ENCODE results near the gene CALN1.

CALN1 gene

DNA sequence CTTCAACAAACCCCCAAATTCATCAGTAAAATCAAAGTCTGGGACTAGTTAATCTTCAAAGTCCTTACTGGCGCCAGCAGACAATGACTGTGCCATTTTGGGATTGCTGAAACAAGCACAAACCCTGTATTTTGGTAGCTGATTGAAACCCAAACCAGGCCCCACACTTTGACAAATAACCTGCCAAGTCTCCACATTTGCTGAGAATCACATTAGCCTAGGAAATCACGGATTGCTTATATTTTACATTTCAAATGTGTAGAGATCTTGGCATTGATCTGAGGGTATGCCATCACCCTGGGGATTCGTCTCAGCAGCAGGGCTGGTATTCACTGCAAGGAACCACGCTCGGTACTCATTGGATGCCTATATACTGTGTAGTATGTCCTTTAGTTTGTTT lies 501.1 kb downstream of the CALN1 start:
- H3K27ac ChIP-seq, result no peak overlapping the region
- no peak for TF ChIP-seq ZFX (IDR thresholded peaks at IDR 0.05)
- TF ChIP-seq, protein P1, sequence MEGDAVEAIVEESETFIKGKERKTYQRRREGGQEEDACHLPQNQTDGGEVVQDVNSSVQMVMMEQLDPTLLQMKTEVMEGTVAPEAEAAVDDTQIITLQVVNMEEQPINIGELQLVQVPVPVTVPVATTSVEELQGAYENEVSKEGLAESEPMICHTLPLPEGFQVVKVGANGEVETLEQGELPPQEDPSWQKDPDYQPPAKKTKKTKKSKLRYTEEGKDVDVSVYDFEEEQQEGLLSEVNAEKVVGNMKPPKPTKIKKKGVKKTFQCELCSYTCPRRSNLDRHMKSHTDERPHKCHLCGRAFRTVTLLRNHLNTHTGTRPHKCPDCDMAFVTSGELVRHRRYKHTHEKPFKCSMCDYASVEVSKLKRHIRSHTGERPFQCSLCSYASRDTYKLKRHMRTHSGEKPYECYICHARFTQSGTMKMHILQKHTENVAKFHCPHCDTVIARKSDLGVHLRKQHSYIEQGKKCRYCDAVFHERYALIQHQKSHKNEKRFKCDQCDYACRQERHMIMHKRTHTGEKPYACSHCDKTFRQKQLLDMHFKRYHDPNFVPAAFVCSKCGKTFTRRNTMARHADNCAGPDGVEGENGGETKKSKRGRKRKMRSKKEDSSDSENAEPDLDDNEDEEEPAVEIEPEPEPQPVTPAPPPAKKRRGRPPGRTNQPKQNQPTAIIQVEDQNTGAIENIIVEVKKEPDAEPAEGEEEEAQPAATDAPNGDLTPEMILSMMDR (conservative IDR thresholded peaks at IDR 0.05), result no peak

DNA sequence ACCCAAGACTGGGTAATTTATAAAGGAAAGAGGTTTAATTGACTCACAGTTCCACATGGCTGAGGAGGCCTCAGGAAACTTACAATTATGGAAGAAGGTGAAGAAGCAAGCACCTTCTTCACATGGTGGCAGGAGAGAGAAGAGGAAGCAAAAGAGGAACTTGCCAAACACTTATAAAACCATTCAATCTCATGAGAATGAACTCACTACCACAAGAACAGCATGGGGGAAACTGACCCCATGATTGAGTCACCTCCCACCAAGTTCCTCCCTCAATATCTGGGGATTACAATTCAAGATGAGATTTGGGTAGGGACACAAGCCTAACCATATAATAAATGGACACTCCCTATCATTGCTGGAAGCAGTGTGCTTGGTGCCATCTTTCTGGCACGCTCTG lies 506.3 kb downstream of the CALN1 start:
- H3K27ac ChIP-seq, result no peak overlapping the region
- TF ChIP-seq, protein P1 (conservative IDR thresholded peaks at IDR 0.05), result no peak
- no peak for TF ChIP-seq ZFX (IDR thresholded peaks at IDR 0.05)

DNA sequence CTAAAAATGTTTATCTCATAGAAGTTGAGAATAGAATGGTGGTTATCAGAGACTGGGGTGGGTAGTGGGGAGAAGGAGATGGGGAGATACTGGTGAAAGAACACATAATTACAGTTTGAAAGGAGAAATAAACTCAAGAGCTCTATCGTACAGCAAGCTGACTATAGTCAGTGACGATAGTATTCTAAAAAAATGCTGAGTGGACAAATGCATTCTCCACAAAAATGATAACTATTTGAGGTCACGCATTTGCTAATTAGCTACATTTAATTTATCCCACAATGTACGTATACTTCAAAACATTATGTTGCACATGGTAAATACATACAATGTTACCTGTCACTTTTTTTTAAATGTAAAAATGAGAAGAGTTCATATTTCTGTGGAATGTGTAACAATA lies 507.7 kb downstream of the CALN1 start:
- no peak for TF ChIP-seq ZFX (IDR thresholded peaks at IDR 0.05)
- TF ChIP-seq, protein P1 (conservative IDR thresholded peaks at IDR 0.05), result no peak

DNA sequence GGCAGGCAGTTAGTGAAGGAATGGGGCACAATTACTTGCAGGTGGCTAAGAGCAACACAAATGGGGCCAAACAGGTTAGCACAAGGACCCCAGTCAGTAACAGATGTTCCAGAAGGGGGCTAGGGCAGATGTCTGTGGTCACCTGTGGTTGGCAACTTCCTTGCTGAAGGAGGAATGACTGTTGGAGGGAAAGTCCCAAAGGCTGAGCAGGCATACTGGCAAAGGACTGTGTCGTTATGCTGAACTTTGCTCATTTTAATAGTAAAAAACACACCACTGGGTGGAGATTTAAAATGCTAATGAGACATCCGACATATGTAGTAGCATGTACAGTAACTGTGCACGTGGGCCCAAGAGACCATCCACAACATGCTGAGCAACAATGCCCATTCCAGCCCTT lies 511.6 kb downstream of the CALN1 start:
- TF ChIP-seq ZFX (IDR thresholded peaks at IDR 0.05), result no peak
- TF ChIP-seq, protein P1 (conservative IDR thresholded peaks at IDR 0.05), result no peak
- no peak overlapping the region for H3K27ac ChIP-seq

More for the DNA sequence above, 507.7 kb downstream of the CALN1 start:
- H3K27ac ChIP-seq, result no peak overlapping the region

DNA sequence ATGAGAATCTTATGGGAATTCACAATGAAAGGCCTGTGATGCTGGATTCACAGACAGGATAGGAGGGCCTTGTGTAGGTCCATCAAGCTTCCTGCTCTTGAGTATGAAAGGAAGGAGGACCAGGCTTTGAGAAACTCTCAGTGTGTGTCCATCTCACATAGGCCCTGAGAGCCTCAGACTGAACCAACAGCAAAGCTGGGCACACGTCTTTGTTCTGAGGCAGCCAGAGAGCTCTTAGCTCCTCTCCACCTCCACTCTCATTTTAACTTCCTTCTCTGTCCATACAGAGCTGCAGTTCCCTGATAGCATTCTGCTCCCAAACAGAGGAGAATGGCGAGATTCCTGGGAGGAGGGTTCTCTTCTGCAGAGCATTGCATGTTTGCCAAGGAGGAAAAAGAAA lies 515.6 kb downstream of the CALN1 start:
- TF ChIP-seq ZFX (IDR thresholded peaks at IDR 0.05), result no peak
- TF ChIP-seq, protein P1 (conservative IDR thresholded peaks at IDR 0.05), result no peak
- H3K27ac ChIP-seq, result no peak overlapping the region

DNA sequence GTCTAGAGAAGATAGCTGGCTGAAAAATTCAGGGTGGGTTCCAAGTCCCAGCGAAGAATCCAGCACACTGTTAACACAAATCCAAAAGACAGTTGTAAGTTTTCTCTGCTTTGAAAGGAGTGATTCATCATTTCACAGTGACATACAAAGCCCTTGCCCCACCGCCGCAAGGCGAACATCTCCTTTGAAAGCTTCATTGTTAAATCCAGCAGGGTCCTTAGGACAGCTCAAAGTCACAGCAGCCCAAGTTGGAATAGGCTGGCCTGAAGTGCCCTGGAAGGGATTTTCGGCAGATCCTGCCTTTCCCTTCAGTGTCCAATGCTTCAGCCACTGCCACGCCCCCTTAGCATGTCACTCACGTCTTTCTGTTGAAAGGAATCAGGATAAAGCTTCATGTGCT lies 526.1 kb downstream of the CALN1 start:
- no peak overlapping the region for H3K27ac ChIP-seq
- TF ChIP-seq, protein P1 (conservative IDR thresholded peaks at IDR 0.05), result no peak
- no peak for TF ChIP-seq ZFX (IDR thresholded peaks at IDR 0.05)

DNA sequence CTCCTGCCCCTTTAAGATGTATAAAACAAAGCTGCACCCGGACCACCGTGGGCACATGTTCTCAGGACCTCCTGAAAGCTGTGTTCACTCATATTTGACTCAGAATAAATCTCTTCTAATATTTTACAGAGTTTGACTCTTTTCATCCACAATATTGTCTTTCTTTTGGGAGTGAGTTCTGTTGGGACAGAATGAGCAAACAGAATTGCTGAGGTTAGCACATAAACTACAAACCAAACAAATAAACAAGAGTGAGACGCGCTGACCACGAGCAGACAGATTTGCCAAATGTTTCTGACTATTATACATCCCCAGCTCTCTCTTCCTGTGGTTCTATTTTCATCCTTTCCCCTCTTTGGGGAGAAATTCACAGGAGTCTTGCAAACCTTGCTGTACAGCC lies 526.7 kb downstream of the CALN1 start:
- no peak for TF ChIP-seq ZFX (IDR thresholded peaks at IDR 0.05)
- TF ChIP-seq, protein P1 (conservative IDR thresholded peaks at IDR 0.05), result no peak
- H3K27ac ChIP-seq, result no peak overlapping the region
